Loucy (cell line): Measurements from ENCODE around the gene PLOD3.

Experiments used
- H2AFZ ChIP-seq: fragments of 200-600 bp; sonication (generic); 2 replicates; pipeline ENCODE4 v1.6.0; 2016; ENCODE audit warnings: antibody characterized with exemption, mild to moderate bottlenecking, low read length, moderate library complexity
- H3F3A ChIP-seq: fragments of 200-600 bp; 2 replicates; pipeline ENCODE4 v1.6.0; 2016; ENCODE audit warnings: antibody characterized with exemption, low read depth, mild to moderate bottlenecking
- H3K27me3 ChIP-seq: fragments of 200-600 bp; sonication (generic); 2 replicates; pipeline ENCODE4 v1.6.1; 2014; ENCODE audit warnings: low read length, mild to moderate bottlenecking; ENCODE audit not compliant: insufficient read depth, poor library complexity, severe bottlenecking
- H3K36me3 ChIP-seq: fragments of 200-600 bp; sonication (generic); 2 replicates; pipeline ENCODE4 v1.6.1; 2016; ENCODE audit warnings: low read length; ENCODE audit not compliant: insufficient read depth
- H3K4me1 ChIP-seq: fragments of 200-600 bp; sonication (generic); 2 replicates; pipeline ENCODE4 v1.5.1; 2014; ENCODE audit warnings: low read length, mild to moderate bottlenecking; ENCODE audit not compliant: insufficient read depth, poor library complexity, severe bottlenecking
- H3K4me2 ChIP-seq: fragments of 200-600 bp; sonication (generic); 2 replicates; pipeline ENCODE4 v1.6.0; 2014; ENCODE audit warnings: antibody characterized with exemption, low read length, low read depth, mild to moderate bottlenecking; ENCODE audit not compliant: poor library complexity, severe bottlenecking
- H3K4me3 ChIP-seq: fragments of 200-600 bp; sonication (generic); 2 replicates; pipeline ENCODE4 v1.5.1; 2014; ENCODE audit warnings: low read length, mild to moderate bottlenecking, mixed read lengths; ENCODE audit not compliant: poor library complexity, severe bottlenecking
- H3K79me2 ChIP-seq: fragments of 200-600 bp; sonication (generic); 2 replicates; pipeline ENCODE4 v1.6.1; 2014; ENCODE audit warnings: low read length; ENCODE audit not compliant: insufficient read depth
- H3K9ac ChIP-seq: fragments of 200-600 bp; sonication (generic); 2 replicates; pipeline ENCODE4 v1.6.0; 2014; ENCODE audit warnings: mild to moderate bottlenecking, low read depth, low read length, moderate library complexity; ENCODE audit not compliant: poor library complexity, severe bottlenecking
- H3K9me2 ChIP-seq: fragments of 200-600 bp; sonication (generic); replicated peaks from 2 replicates; pipeline ENCODE4 v1.6.1; 2016; ENCODE audit warnings: low read depth, low read length, mixed read lengths
- H3K9me3 ChIP-seq: fragments of 200-600 bp; sonication (generic); 2 replicates; pipeline ENCODE4 v1.6.1; 2014; ENCODE audit warnings: mild to moderate bottlenecking, antibody characterized with exemption, low read length, low read depth; ENCODE audit not compliant: insufficient read depth
- H4K20me1 ChIP-seq: fragments of 200-600 bp; sonication (generic); 2 replicates; pipeline ENCODE4 v1.6.0; 2014; ENCODE audit warnings: antibody characterized with exemption, low read length, mild to moderate bottlenecking; ENCODE audit not compliant: insufficient read depth, poor library complexity, severe bottlenecking
- CTCF ChIP-seq: fragments of 200-600 bp; sonication (generic); conservative IDR thresholded peaks from 2 replicates; pipeline ENCODE4 v1.5.1; 2014; ENCODE audit warnings: mild to moderate bottlenecking, antibody characterized with exemption, low read length
- EZH2phosphoT487 ChIP-seq: fragments of 200-600 bp; IDR thresholded peaks from 2 replicates; pipeline ENCODE4 v1.6.1; 2018; ENCODE audit warnings: antibody characterized with exemption, mild to moderate bottlenecking, moderate library complexity, borderline replicate concordance

Gene PLOD3

GRCh38 chr7:101185258-101185839, 32.0 kb downstream of the PLOD3 start:
- H2AFZ ChIP-seq: no peak overlapping the region
- no peaks in the 10 kb centered on the region for H3F3A ChIP-seq
- no peaks in the 10 kb centered on the region for H3K9me2 ChIP-seq
- no peak overlapping the region for H3K4me3 ChIP-seq
- no peaks in the 10 kb centered on the region for H4K20me1 ChIP-seq
- TF ChIP-seq CTCF: no peak
- TF ChIP-seq EZH2phosphoT487: no peak
- H3K36me3 ChIP-seq: no peaks in the 10 kb centered on the region
- H3K9ac ChIP-seq: no peak overlapping the region
- H3K9me3 ChIP-seq: no peaks in the 10 kb centered on the region
- no peak overlapping the region for H3K4me2 ChIP-seq
- H3K79me2 ChIP-seq: no peaks in the 10 kb centered on the region
- no peaks in the 10 kb centered on the region for H3K27me3 ChIP-seq
- no peaks in the 10 kb centered on the region for H3K4me1 ChIP-seq

GRCh38 chr7:101180130-101180755, 37.1 kb downstream of the PLOD3 start, which contains the start of gene NAT16:
NAT16 (minus strand) TSS chr7:101180293; CDS start chr7:101174807, 5,486 bp downstream.
- Histone ChIP-seq H3K27me3 (no peaks in the 10 kb centered on the region), H3K9ac (no peak within 1 kb of the TSS), H2AFZ (no peak within 1 kb of the TSS), H3K36me3 (no peaks in the 10 kb centered on the region), H3K4me1 (no peaks in the 10 kb centered on the region), H3K4me2 (no peak within 1 kb of the TSS), H3K9me3 (no peaks in the 10 kb centered on the region), H3K4me3 (no peak within 1 kb of the TSS), H3K9me2 (no peaks in the 10 kb centered on the region), H4K20me1 (no peaks in the 10 kb centered on the region), H3K79me2 (no peaks in the 10 kb centered on the region), H3F3A (no peaks in the 10 kb centered on the region)
- TF ChIP-seq CTCF: no peak
- TF ChIP-seq EZH2phosphoT487: no peak

GRCh38 chr7:101179713-101180112, 37.7 kb downstream of the PLOD3 start:
- no peak for TF ChIP-seq EZH2phosphoT487
- TF ChIP-seq CTCF: no peak
- Histone ChIP-seq H3K9ac (no peak overlapping the region), H3K79me2 (no peaks in the 10 kb centered on the region), H4K20me1 (no peaks in the 10 kb centered on the region), H3K4me1 (no peaks in the 10 kb centered on the region), H3K4me2 (no peak overlapping the region), H3F3A (no peaks in the 10 kb centered on the region), H2AFZ (no peak overlapping the region), H3K9me3 (no peaks in the 10 kb centered on the region), H3K9me2 (no peaks in the 10 kb centered on the region), H3K4me3 (no peak overlapping the region), H3K36me3 (no peaks in the 10 kb centered on the region), H3K27me3 (no peaks in the 10 kb centered on the region)
